ENCODE results near the gene ZDHHC1. TPM values are rescaled to one million over a fixed set of nuclear protein-coding genes. Genes with fewer than 3 reads are reported as not detected.
A peak's percentile ranks its signal among the peaks of the same experiment; 100 is the strongest.

Gene ZDHHC1
- total and polyA plus RNA-seq, 2 of the 13 experiments (the other 11 are each of a cell fraction or from before 2014, with no cell fraction given): 0.51 to 1.1 TPM

GRCh38 chr16:67445913-67446907, 29.9 kb upstream of the ZDHHC1 start (continued):
- peak; percentile 87 for TF ChIP-seq ZNF710 (CRISPR knock-in tag; IDR thresholded peaks at IDR 0.05; ENCODE audit: borderline replicate concordance)
- TF ChIP-seq ZNF24 (IDR thresholded peaks at IDR 0.05): no peak
- TF ChIP-seq HES4 (CRISPR knock-in tag; IDR thresholded peaks at IDR 0.05; ENCODE audit: borderline replicate concordance): no peak
- TF ChIP-seq CBFB (CRISPR knock-in tag; IDR thresholded peaks at IDR 0.05): 0 out of 2 replicates have a peak, but pooled peaks have one; percentile 31
- TF ChIP-seq ZNF224 (CRISPR knock-in tag; IDR thresholded peaks at IDR 0.05): no peak
- TF ChIP-seq ZNF776 (CRISPR knock-in tag; IDR thresholded peaks at IDR 0.05): 0 out of 2 replicates have a peak, but pooled peaks have one; percentile 65
- peak; percentile 55; the same call in 1 of the 2 replicates for TF ChIP-seq ZNF263 (CRISPR knock-in tag; IDR thresholded peaks at IDR 0.05)
- TF ChIP-seq ZBTB37 (CRISPR knock-in tag; IDR thresholded peaks at IDR 0.05): peak; percentile 75; the same call in 1 of the 2 replicates
- no peak; the same call in 1 of the 2 replicates for TF ChIP-seq SRY (CRISPR knock-in tag; IDR thresholded peaks at IDR 0.05)
- no peak for TF ChIP-seq ZNF766 (CRISPR knock-in tag; IDR thresholded peaks at IDR 0.05; ENCODE audit: borderline replicate concordance)
- TF ChIP-seq ZBTB44 (CRISPR knock-in tag; IDR thresholded peaks at IDR 0.05): no peak
- TF ChIP-seq MED8 (CRISPR knock-in tag; IDR thresholded peaks at IDR 0.05; ENCODE audit: insufficient replicate concordance): peak; percentile 74
- TF ChIP-seq SIX1 (CRISPR knock-in tag; IDR thresholded peaks at IDR 0.05; ENCODE audit: borderline replicate concordance): 0 out of 2 replicates have a peak, but pooled peaks have one; percentile 26
- peak; percentile 83 for TF ChIP-seq MED1 (CRISPR knock-in tag; IDR thresholded peaks at IDR 0.05)
- peak; percentile 74; the same call in 1 of the 2 replicates for TF ChIP-seq PITX1 (CRISPR knock-in tag; IDR thresholded peaks at IDR 0.05)
- TF ChIP-seq IRF9 (CRISPR knock-in tag; IDR thresholded peaks at IDR 0.05; ENCODE audit: borderline replicate concordance): no peak
- TF ChIP-seq ZNF574 (CRISPR knock-in tag; IDR thresholded peaks at IDR 0.05): peak; percentile 59
- no peak; the same call in 1 of the 2 replicates for TF ChIP-seq ZNF296 (CRISPR knock-in tag; conservative IDR thresholded peaks at IDR 0.05)
- TF ChIP-seq ZNF83 (CRISPR knock-in tag; IDR thresholded peaks at IDR 0.05; ENCODE audit: borderline replicate concordance): no peak

Data from HepG2 (cell line).